ENCODE data around the gene CASP8AP2. TPM values are rescaled to one million over a fixed set of nuclear protein-coding genes. Genes with fewer than 3 reads are reported as not detected.
"Not testable (repeated sequence)": the region's sequence is repeated elsewhere in the genome, so short reads cannot be mapped to it uniquely, and the experiment has no call there.

CASP8AP2 gene
- 11.8 and 14.3 TPM in 2 replicates for total RNA-seq

DNA sequence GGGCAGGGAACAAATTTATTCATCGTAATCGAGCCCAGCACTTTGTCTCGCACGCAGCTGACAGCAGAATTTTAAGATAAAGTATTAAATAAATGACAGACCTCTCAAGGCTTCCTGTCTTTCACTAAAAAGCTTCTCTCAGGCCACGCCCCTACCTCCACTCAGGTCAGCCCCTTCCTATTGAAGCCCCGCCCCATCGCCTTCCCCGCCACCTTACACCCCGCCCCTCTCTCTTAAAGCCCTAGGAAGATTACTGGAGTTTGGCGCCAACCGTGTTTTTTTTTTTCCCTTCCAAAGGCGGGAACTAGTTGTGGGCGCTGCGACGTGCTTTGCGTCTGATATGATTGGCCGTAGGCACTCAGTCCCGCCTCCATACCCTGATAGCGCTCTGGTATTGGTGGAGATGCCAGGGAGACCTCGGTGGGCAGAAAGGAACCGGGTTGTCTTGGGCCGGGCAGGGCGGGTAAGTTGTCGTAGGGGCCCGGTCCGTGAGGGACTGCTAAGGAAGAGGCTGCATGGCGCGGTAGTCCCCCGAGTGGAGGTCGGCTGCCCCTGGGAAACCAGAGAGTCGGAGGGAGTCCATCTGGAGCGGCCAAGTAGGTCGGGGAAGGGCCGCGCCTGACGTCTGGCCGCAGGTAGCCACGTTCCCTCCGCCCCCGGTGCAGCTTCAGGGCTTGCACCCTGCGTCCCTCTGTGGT is at the start of gene CASP8AP2:
TSS of gene CASP8AP2 (plus strand) at position 409 of the 698 bp plus-strand sequence.
- DNase-seq (ENCODE audit: low read depth): peak; percentile 99

- DNase-seq (ENCODE audit: low read depth): no peak
Observed at GRCh38 chr6:89781070-89782034, 48.3 kb upstream of the CASP8AP2 start.

DNA sequence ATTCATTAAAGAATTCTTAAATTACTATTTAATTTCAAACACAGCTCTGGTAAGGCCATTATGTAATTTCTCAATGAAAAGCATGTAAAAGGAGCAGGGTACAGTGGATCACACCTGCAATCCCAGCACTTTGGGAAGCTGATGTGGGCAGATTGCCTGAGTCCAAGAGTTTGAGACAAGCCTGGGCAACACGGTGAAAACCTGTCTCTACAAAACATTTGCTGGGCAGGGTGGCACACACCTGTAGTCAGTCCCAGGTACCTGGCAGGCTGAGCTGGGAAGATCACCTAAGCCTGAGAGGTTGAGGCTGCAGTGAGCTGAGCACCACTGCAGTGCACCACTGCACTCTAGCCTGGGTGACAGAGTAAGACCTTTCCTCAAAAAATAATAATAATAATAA is 47.5 kb upstream of the CASP8AP2 start:
- no peak for DNase-seq (ENCODE audit: low read depth)

- not testable (repeated sequence) for DNase-seq (ENCODE audit: low read depth)
Observed at GRCh38 chr6:89783293-89783692, 46.4 kb upstream of the CASP8AP2 start.

GRCh38 chr6:89784838-89785237 is 44.8 kb upstream of the CASP8AP2 start:
- no peak for DNase-seq (ENCODE audit: low read depth)

- DNase-seq (ENCODE audit: low read depth): no peak
Observed at GRCh38 chr6:89786970-89787369, 42.7 kb upstream of the CASP8AP2 start.

GRCh38 chr6:89787660-89788328 is 41.9 kb upstream of the CASP8AP2 start:
- no peak for DNase-seq (ENCODE audit: low read depth)

DNA sequence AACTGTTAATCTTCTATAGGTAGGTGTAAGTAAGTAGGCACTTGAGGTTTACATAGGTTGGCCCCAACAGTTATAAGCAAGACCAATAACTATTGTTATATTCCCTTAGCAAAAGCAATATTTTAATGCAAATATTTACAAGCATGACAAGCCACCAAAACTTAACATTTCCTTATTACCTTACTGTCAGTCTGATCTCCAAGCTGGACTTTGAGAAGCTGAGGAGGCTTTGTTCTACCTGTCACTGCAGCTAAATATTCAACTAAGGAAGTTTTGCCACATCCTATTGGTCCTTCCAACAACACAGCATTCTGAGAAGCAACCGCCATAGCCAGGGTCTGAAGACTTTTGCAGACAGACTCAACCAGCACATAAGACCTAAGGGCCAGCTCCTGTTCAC is 39.7 kb upstream of the CASP8AP2 start:
- no peak for DNase-seq (ENCODE audit: low read depth)

GRCh38 chr6:89790403-89790802 is 39.3 kb upstream of the CASP8AP2 start:
- no peak for DNase-seq (ENCODE audit: low read depth)

- peak; percentile 42 for DNase-seq (ENCODE audit: low read depth)
Observed at GRCh38 chr6:89792881-89793280, 36.8 kb upstream of the CASP8AP2 start.

DNA sequence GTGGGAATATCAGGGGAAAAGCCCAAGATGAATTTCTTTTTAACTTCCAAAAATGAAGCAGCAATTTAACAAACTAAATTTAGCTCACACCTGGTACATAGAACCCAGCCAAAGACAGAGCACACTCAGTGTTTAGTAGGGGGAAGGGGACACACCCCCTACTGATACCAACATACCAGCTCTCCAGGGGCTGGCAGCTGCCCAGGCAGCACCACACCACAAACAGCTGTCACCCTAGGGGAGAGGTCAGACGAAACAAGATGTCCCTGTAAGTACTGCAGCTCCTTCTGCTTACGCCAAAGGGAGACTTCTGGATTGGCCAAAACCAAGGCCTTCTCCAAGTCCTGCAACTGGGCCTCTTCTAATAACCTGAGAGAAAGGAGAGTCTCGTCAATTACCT is 36.1 kb upstream of the CASP8AP2 start:
- DNase-seq (ENCODE audit: low read depth): no peak

DNA sequence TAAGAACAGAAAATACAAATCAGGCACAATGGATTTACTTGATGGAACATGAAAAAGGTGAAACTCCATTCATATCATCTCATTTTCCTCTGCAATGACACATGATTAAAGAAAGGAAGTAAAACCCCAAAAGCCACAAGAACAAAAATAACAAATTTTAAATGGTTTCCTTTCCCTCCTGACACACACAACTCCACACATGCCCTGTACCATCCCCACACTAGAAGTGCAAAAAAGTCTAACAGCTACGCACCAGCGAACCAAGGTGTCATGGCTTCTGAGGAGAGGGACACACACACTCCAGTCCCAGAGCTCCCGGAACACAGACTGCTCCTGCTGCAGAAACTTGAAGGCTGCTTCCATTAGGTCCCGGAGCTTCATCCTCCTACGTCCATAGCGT is 35.4 kb upstream of the CASP8AP2 start:
- DNase-seq (ENCODE audit: low read depth): no peak

DNA sequence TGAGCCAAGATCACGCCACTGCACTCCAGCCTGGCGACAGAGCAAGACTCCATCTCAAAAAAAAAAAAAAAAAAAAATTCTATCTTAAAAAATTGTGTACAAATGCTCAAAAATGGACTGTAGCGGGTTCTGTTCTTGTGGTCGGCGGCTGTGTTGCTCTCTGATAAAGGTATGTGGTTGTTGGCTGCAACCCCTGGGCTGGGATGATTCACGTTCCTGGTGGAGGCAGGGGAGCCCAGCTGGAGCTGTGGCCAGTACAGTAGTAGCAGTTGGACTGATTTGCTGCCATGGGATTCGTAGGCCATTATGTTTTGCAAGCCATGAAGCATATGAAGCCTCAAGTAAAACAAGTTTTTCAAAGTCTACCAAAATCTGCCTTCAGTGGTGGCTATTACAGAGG is 32.4 kb upstream of the CASP8AP2 start:
- DNase-seq (ENCODE audit: low read depth): no peak

GRCh38 chr6:89799096-89799495 is 30.6 kb upstream of the CASP8AP2 start:
- DNase-seq (ENCODE audit: low read depth): no peak

GRCh38 chr6:89799756-89800155 is 29.9 kb upstream of the CASP8AP2 start:
- no peak for DNase-seq (ENCODE audit: low read depth)

DNA sequence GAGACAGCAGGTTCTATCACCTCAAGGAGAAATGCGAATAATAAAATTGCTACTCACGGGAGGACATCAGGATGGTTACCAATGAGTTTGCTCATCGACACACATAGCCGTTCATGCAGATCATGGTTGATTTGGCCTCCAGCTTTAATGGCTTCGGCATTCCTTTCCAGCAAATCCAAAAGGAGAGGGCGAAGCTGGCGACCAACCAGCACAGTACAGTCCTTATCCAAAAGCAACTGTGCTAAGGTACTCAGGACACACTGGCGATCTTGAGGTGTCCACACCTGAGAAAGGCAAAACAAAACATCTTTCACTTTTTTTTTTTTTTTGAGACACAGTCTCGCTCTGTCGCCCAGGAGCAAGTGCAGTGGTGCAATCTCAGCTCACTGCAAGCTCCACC is 26.4 kb upstream of the CASP8AP2 start:
- no peak for DNase-seq (ENCODE audit: low read depth)

DNA sequence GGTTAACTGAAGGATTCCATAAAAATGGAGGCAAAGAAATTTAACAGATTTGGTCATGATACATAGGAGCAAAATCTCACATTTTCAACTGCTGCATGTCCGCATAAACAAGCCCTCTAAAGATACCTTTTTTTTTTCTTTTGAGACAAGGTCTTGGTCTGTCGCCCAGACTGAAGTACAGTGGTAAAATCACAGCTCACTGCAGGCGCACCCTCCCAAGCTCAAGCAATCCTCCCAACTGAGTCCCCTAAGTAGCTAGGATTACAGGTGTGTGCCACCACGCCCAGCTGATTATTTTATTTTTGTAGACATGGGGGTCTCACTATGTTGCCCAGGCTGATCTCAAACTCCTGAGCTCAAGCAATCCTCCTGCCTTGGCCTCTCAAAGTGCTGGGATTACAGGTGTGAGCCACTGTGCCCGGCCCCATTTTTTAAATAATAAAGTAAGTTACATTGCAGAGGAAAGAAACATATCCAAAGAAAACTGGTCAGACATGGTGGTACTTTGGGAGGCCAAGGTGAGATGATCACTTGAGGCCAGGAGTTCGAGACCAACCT is 23.8 kb upstream of the CASP8AP2 start:
- no peak for DNase-seq (ENCODE audit: low read depth)

DNA sequence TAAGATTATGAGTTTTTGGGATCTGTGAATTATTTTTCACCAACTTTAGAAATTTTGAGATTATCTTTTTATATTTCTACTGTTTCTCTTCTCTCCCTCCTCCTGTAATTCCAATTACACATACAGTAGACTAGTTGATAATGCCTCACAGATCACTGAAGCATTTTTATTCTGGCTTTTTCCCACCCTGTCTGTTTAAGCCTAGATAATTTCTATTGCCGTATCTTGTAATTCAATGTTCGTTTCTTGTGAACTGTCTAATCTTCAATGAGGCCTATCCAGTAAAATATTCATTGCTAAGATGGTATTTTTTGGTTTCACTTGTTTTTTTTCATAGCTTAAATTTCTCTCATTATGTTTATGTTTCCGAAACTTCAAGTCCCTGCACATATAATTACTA is 22.1 kb upstream of the CASP8AP2 start:
- DNase-seq (ENCODE audit: low read depth): no peak

DNA sequence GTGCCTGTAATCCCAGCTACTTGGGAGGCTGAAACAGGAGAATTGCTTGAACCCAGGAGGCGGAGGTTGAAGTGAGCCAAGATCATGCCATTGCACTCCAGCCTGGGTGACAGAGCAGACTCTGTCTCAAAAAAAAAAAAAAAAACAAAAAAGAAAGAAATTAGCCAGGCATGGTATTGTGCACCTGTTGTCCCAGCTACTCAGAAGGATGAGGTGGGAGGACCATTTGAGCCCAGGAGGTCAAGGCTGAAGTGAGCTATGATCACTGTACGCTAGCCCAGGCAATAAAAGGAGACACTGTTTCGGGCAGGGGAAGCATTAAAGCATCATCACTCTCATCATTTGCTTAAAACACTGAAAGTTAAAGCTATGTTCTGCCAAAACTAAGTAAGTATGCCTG is 16.3 kb upstream of the CASP8AP2 start:
- not testable (repeated sequence) for DNase-seq (ENCODE audit: low read depth)

GRCh38 chr6:89817481-89817880 is 12.2 kb upstream of the CASP8AP2 start:
- DNase-seq (ENCODE audit: low read depth): peak; percentile 79

DNA sequence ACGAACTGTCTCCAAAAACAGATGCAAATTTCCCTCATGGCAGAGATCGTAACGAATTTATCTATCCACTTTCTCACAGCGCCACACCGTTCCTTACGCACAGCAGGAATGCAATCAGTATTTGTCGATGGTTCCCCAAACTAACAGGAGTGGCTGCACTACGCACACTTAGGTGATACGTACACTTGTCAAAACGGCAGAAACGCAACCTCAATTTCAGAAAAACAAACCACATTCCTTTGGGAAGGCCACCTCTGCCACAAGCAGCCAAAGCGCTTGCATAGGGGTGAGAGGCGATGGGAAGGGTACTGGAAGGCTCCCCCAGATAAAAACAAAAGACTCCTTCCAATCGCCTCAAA is 10.7 kb upstream of the CASP8AP2 start:
- DNase-seq (ENCODE audit: low read depth): peak; percentile 48
